NT2/D1 (cell line): ENCODE data around the gene NDUFAF8.

ENCODE experiments used
- SUZ12 ChIP-seq: IDR thresholded peaks from 2 replicates; pipeline ENCODE4 v1.6.1; 2011; ENCODE audit not compliant: insufficient read length, insufficient read depth; ENCODE audit errors: extremely low read depth
- YY1 ChIP-seq: IDR thresholded peaks from 2 replicates; pipeline ENCODE4 v1.6.1; 2011; ENCODE audit not compliant: insufficient read length, insufficient read depth
- ZNF274 ChIP-seq: IDR thresholded peaks from 2 replicates; pipeline ENCODE4 v1.6.1; 2011; ENCODE audit warnings: mild to moderate bottlenecking, low read depth, low read length

DNA sequence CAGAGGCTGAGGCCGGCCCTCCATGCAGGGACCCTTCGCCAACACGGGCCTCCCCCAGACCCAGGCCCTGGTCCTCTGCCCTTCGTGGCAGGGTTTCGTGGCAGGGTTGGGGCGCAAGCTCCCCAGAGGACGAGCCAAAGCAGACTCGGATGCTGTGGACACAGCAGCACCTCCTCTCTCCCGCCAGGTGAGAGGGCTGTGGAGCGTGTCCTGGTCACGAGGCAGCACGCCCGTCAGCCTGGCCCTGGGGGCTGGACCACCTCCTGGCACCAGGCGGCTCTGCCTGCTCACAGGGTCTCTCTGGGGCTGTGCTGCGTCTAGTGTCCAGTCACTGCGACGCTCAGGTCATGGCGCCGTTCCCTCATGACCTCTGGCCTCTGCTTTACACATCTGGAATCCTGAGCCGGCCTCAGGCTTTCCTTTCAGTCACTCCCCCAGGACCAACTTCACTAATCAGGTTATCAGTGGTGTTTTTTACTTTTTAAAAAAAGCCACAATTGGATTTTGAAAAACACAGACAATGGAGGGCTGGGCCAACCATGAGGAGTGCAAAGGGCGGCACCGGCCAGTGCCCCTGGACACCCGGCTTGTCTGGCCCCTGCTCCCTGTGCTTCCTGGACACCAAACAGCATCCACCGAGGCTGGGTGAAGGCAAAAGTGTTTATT is 5.4 kb downstream of the NDUFAF8 start:
- no peak for TF ChIP-seq SUZ12
- no peak for TF ChIP-seq ZNF274
- TF ChIP-seq YY1 = no peak
